ENCODE measurements around the gene RPL23. TPM values are rescaled to one million over a fixed set of nuclear protein-coding genes. Genes with fewer than 3 reads are reported as not detected.

Gene RPL23
- total RNA-seq, 2 donors from 2014 or later: 1,230 to 1,505 TPM

DNA sequence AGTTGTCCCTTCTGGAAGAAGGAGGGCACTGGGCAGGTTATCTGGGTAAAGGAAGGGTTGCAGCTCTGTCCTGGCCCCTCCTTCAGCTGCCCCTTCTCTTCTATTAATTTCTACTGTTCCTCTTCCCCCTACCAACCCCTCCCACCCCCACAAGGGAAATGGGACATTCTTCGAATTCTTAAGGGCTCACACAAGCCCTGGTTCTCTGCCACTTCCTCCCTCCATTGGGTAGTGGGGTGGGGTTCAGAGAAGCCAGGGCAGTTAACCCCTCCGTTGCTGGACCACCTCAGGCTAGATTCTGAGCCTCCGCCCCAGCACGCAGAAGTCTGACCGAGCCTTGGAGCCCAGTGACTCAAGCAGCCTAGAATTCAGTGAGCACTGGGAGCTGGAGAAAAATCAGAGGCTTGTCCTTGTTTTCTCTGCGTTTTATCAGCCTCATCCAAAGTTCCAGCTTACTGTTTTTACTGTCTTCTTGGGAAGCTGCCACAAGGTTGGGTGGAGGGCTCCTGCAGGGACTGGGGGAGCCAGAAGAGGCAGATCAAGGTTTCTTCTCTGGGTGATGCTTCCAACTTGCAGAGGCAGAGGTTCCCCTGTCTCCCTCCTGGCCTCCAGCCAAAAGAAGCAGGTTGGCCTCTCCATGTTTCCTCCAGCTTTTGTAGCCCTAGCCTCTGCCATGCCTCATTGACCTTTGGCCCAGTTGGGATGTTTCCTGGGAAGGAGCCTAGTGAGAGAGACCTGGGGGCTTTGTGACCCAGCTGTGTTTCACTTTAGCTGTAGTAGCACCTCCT lies 26.6 kb upstream of the RPL23 start:
- ATAC-seq (replicated peaks in 1 of 2): no peak
- no peaks in the 10 kb centered on the region for H3K9me3 Mint-ChIP-seq
- peaks cover 93% of the 10 kb centered on the region for H3K4me1 Mint-ChIP-seq (ENCODE audit: low read depth)
- H3K36me3 Mint-ChIP-seq (ENCODE audit: insufficient read depth in 2 of 2): peaks cover 4 to 23% of the 10 kb centered on the region in 2 donors
- no peaks in the 10 kb centered on the region for H3K27me3 Mint-ChIP-seq (ENCODE audit: low read depth)
- no peak for DNase-seq
- H3K27ac Mint-ChIP-seq: peak overlapping the region; percentile 63
- H3K4me3 Mint-ChIP-seq: peak overlapping the region; percentile 42 to 43

- Mint-ChIP-seq H3K4me1 (ENCODE audit: low read depth) (peaks cover 97% of the 10 kb centered on the region), H3K36me3 (ENCODE audit: insufficient read depth in 2 of 2) (peaks cover 4 to 15% of the 10 kb centered on the region in 2 donors), H3K9me3 (no peaks in the 10 kb centered on the region), H3K27me3 (ENCODE audit: low read depth) (no peaks in the 10 kb centered on the region), H3K27ac (peak overlapping the region; percentile 68), H3K4me3 (peak overlapping the region; percentile 41 to 67)
- DNase-seq (no peak), ATAC-seq (replicated peaks in 1 of 2) (peak; percentile 20 to 25)
These were observed 23.8 kb upstream of the RPL23 start for GRCh38 chr17:38877130-38877851.

DNA sequence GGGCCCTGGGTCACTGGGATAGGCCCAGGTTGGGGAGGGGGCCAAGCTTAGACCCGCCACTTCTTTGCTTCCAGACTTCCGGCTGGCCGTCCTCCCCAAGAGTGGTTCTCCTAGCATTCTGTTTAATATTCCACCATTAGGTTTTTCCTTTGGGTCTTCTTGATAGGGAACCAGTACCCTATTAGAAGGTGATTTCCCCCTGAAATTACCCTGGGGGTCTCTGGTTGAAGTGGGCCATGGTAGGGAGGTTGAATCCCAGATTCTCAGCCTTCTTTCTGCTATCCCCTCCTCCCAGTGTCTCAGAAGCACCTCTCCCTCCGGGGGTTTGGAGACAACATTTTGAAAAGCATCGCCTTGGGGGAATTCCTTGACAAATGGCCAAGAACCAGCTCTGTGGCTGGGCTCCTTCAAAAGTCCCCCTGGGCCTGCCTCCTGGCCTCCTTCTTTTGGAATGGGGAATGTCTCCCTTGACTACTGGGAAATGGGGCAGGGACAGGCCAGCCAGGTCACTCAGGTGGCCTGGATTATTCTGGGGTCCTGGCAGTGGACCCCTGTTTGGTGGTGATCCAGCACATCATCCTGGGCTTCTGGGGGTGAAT lies 22.1 kb upstream of the RPL23 start:
- ATAC-seq (replicated peaks in 1 of 2): no peak
- H3K9me3 Mint-ChIP-seq: no peaks in the 10 kb centered on the region
- H3K36me3 Mint-ChIP-seq (ENCODE audit: insufficient read depth in 2 of 2): peaks cover 7 to 11% of the 10 kb centered on the region in 2 donors
- no peaks in the 10 kb centered on the region for H3K27me3 Mint-ChIP-seq (ENCODE audit: low read depth)
- H3K4me1 Mint-ChIP-seq (ENCODE audit: low read depth): peaks cover 91% of the 10 kb centered on the region
- H3K27ac Mint-ChIP-seq: peak overlapping the region; percentile 79
- no peak for DNase-seq
- peak overlapping the region; percentile 28 to 37 for H3K4me3 Mint-ChIP-seq

DNA sequence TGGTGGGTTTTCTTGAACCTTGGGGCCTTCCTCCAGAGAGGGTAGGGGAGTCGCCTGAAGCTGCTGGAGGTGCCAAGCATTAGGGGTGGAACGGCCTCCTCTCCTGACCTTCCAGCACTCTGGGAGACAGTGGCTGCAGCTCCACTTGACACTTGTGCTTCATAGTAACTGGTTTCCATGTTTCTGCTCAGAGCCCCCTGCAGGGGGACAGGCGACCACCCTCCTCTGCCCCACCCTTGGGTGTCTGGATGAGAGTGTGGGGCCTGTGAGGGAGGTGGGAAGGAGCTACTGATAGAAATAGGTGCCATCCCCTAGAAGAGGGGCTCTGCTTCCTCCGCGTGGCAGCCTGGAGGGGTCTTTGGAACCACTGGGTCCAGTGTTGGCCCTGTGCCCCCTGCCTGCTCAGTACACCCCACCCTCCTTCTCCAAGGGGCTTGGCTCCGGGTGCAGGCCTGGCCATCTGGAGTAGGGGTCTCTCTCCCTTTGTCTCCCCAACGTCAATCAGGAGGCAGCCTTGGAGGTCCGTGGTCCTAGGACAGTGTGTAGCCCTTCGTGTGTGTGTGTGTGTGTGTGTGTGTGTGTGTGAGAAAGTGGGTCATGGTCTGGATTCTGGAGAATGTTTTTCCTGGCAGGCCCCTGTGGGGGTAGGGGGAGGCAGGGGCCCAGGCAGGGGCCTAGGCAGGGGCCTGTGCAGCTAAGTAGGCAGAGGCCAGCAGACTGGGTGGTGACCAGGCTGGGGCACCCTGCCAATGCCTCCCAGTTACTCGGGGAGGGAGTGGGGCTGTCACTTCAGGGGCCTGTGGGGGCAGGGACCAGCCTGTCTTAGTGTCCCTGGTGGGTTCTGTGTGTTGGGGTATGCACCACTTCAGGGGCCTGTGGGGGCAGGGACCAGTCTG lies 21.2 kb upstream of the RPL23 start:
- Mint-ChIP-seq H3K4me1 (ENCODE audit: low read depth) (peaks cover 83% of the 10 kb centered on the region), H3K27ac (peak overlapping the region; percentile 79), H3K36me3 (ENCODE audit: insufficient read depth in 2 of 2) (peaks cover 7 to 15% of the 10 kb centered on the region in 2 donors), H3K9me3 (no peaks in the 10 kb centered on the region), H3K27me3 (ENCODE audit: low read depth) (no peaks in the 10 kb centered on the region), H3K4me3 (peak overlapping the region; percentile 17 to 100)
- ATAC-seq (replicated peaks in 1 of 2) (no peak), DNase-seq (no peak)

GRCh38 chr17:38873640-38874380 lies 20.3 kb upstream of the RPL23 start:
- no peak for ATAC-seq (replicated peaks in 1 of 2)
- H3K27ac Mint-ChIP-seq: peak overlapping the region; percentile 71
- no peaks in the 10 kb centered on the region for H3K9me3 Mint-ChIP-seq
- peaks cover 81% of the 10 kb centered on the region for H3K4me1 Mint-ChIP-seq (ENCODE audit: low read depth)
- DNase-seq: no peak
- H3K4me3 Mint-ChIP-seq: peak overlapping the region; percentile 52 to 100
- no peaks in the 10 kb centered on the region for H3K27me3 Mint-ChIP-seq (ENCODE audit: low read depth)
- peaks cover 5 to 15% of the 10 kb centered on the region in 2 donors for H3K36me3 Mint-ChIP-seq (ENCODE audit: insufficient read depth in 2 of 2)

GRCh38 chr17:38872671-38873385 lies 19.3 kb upstream of the RPL23 start:
- no peak for ATAC-seq (replicated peaks in 1 of 2)
- DNase-seq: no peak
- Mint-ChIP-seq H3K27ac (peak overlapping the region; percentile 88), H3K36me3 (ENCODE audit: insufficient read depth in 2 of 2) (peaks cover 5 to 13% of the 10 kb centered on the region in 2 donors), H3K9me3 (no peaks in the 10 kb centered on the region), H3K27me3 (ENCODE audit: low read depth) (no peaks in the 10 kb centered on the region), H3K4me1 (ENCODE audit: low read depth) (peaks cover 81% of the 10 kb centered on the region), H3K4me3 (peak overlapping the region; percentile 94 to 100)

GRCh38 chr17:38872027-38872511 lies 18.5 kb upstream of the RPL23 start:
- Mint-ChIP-seq H3K9me3 (no peaks in the 10 kb centered on the region), H3K4me1 (ENCODE audit: low read depth) (peaks cover 80% of the 10 kb centered on the region), H3K27me3 (ENCODE audit: low read depth) (no peaks in the 10 kb centered on the region), H3K27ac (peak overlapping the region; percentile 88), H3K36me3 (ENCODE audit: insufficient read depth in 2 of 2) (peaks cover 5 to 13% of the 10 kb centered on the region in 2 donors), H3K4me3 (peak overlapping the region; percentile 94 to 100)
- ATAC-seq (replicated peaks in 1 of 2) (no peak), DNase-seq (no peak)

GRCh38 chr17:38871247-38872015 lies 17.9 kb upstream of the RPL23 start:
- Mint-ChIP-seq H3K4me1 (ENCODE audit: low read depth) (peaks cover 74% of the 10 kb centered on the region), H3K27ac (peak overlapping the region; percentile 86), H3K9me3 (no peaks in the 10 kb centered on the region), H3K27me3 (ENCODE audit: low read depth) (no peaks in the 10 kb centered on the region), H3K36me3 (ENCODE audit: insufficient read depth in 2 of 2) (peaks cover 5 to 11% of the 10 kb centered on the region in 2 donors), H3K4me3 (peak overlapping the region; percentile 94 to 100)
- peak; percentile 22 to 36 for ATAC-seq (replicated peaks in 1 of 2)
- peak; percentile 82 to 87 for DNase-seq

DNA sequence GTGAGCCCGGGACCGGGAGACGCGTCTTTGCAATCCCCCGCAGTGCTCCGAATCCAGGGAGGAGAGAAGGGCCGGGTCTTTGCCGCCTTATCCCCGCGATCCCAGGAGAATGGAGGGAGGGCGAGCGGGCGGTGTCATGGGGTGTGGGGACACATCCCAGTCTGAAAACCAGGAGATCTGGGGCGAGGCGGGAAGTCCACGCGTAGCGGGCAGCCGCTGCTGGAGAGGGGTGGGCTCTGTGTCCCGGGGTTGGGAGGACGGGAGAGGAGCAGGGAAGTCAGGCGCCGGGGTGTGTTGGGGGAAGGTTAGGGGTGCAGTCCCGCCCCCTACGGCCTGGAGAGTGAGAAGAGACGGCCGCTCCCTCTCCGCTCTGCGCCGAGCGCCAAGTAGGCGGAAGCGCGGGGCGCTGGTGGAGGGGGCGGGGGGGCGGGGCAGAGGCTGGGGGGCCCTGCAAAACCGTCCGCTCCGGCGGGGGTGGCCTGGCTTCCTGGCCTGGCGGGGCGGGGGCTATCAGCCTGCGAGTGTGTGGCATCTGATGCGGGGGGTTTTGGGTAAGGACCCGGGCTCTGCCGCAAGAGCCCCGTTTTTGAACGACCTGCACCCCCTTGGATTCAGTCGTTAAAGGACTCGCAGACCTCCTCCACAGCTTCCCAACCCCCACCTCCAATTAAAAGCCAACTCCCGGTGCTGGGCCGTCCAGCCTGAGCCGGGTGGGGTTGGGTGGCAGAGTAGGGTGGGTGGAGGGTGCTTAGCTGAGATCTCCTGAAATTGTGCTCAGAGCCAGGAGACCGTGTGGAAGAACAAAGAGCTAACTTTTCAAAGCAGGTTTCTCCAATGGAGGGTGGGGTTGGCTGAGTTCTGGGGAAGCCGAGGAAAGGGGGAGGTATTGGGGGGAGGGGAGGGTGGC lies 17.0 kb upstream of the RPL23 start:
- Mint-ChIP-seq H3K27ac (peak overlapping the region; percentile 97), H3K9me3 (no peaks in the 10 kb centered on the region), H3K4me3 (peak overlapping the region; percentile 94 to 100), H3K4me1 (ENCODE audit: low read depth) (peaks cover 69% of the 10 kb centered on the region), H3K36me3 (ENCODE audit: insufficient read depth in 2 of 2) (peaks cover 5 to 10% of the 10 kb centered on the region in 2 donors), H3K27me3 (ENCODE audit: low read depth) (no peaks in the 10 kb centered on the region)
- DNase-seq (peak; percentile 81 to 85), ATAC-seq (replicated peaks in 1 of 2) (peak; percentile 47 to 52)

GRCh38 chr17:38869526-38870258 lies 16.2 kb upstream of the RPL23 start, which contains the start of gene LASP1:
Gene LASP1, plus strand, starts transcription at chr17:38870058. Its CDS starts 132 bp downstream, at chr17:38870190.
- no peaks in the 10 kb centered on the region for H3K9me3 Mint-ChIP-seq
- no peaks in the 10 kb centered on the region for H3K27me3 Mint-ChIP-seq (ENCODE audit: low read depth)
- peaks cover 61% of the 10 kb centered on the region for H3K4me1 Mint-ChIP-seq (ENCODE audit: low read depth)
- H3K4me3 Mint-ChIP-seq: peak within 1 kb of the TSS; percentile 94 to 100
- peaks cover 5 to 10% of the 10 kb centered on the region in 2 donors for H3K36me3 Mint-ChIP-seq (ENCODE audit: insufficient read depth in 2 of 2)
- ATAC-seq (replicated peaks in 1 of 2): peak; percentile 74 to 78
- peak; percentile 93 for DNase-seq
- H3K27ac Mint-ChIP-seq: peak within 1 kb of the TSS; percentile 100

All from activated T-cell treated with anti-CD3 and anti-CD28 coated beads, Interleukin-2, amount 50 U/mL, for 72 hours (primary cell).